HepG2 (cell line): Measurements from ENCODE around the gene SSBP4. TPM values are rescaled to one million over a fixed set of nuclear protein-coding genes. Genes with fewer than 3 reads are reported as not detected.

Experiments used
- BCL6 ChIP-seq: IDR thresholded peaks from 2 replicates; pipeline ENCODE4 v1.6.1; 2016; ENCODE audit warnings: missing genetic modification reagents, missing compliant biosample characterization
- DMAP1 ChIP-seq: IDR thresholded peaks from 2 replicates; pipeline ENCODE4 v1.6.1; 2016
- HINFP ChIP-seq: sonication (generic); formaldehyde crosslinking; IDR thresholded peaks from 2 replicates; pipeline ENCODE4 v1.4.0; 2020; ENCODE audit warnings: low read depth, mild to moderate bottlenecking, missing genetic modification reagents
- HNRNPH1 ChIP-seq: fragments of 200-400 bp; formaldehyde crosslinking; optimal IDR thresholded peaks from 2 replicates; pipeline ENCODE3; 2017; ENCODE audit warnings: mild to moderate bottlenecking, low read depth, low read length
- JDP2 ChIP-seq: sonication (generic); formaldehyde crosslinking; IDR thresholded peaks from 2 replicates; pipeline ENCODE4 v1.8.1; 2022; ENCODE audit warnings: missing genetic modification reagents, borderline replicate concordance
- KLF12 ChIP-seq: sonication (generic); formaldehyde crosslinking; IDR thresholded peaks from 2 replicates; pipeline ENCODE4 v1.4.0; 2020; ENCODE audit warnings: missing genetic modification reagents, borderline replicate concordance
- MIXL1 ChIP-seq: IDR thresholded peaks from 2 replicates; pipeline ENCODE4 v1.6.1; 2016
- RNF219 ChIP-seq: sonication (generic); formaldehyde crosslinking; IDR thresholded peaks from 2 replicates; pipeline ENCODE4 v1.5.0; 2020; ENCODE audit warnings: mild to moderate bottlenecking, missing genetic modification reagents
- TBP ChIP-seq: sonication (generic); formaldehyde crosslinking; IDR thresholded peaks from 2 replicates; pipeline ENCODE4 v1.5.0; 2020; ENCODE audit warnings: missing genetic modification reagents
- ZBTB14 ChIP-seq: sonication (generic); formaldehyde crosslinking; IDR thresholded peaks from 2 replicates; pipeline ENCODE4 v1.4.0; 2020; ENCODE audit warnings: missing genetic modification reagents
- ZFP91 ChIP-seq: sonication (generic); formaldehyde crosslinking; IDR thresholded peaks from 2 replicates; pipeline ENCODE4 v1.9.0; 2022; ENCODE audit warnings: missing genetic modification reagents, mild to moderate bottlenecking, borderline replicate concordance
- ZNF235 ChIP-seq: sonication (generic); formaldehyde crosslinking; IDR thresholded peaks from 2 replicates; pipeline ENCODE4 v1.8.1; 2023; ENCODE audit warnings: mild to moderate bottlenecking, missing genetic modification reagents, borderline replicate concordance
- ZNF446 ChIP-seq: sonication (generic); formaldehyde crosslinking; IDR thresholded peaks from 2 replicates; pipeline ENCODE4 v1.5.0; 2020; ENCODE audit warnings: mild to moderate bottlenecking, missing genetic modification reagents
- ZNF616 ChIP-seq: sonication (generic); formaldehyde crosslinking; IDR thresholded peaks from 2 replicates; pipeline ENCODE4 v1.5.0; 2020; ENCODE audit warnings: low read depth, mild to moderate bottlenecking, missing genetic modification reagents
- ZNF678 ChIP-seq: sonication (generic); formaldehyde crosslinking; IDR thresholded peaks from 2 replicates; pipeline ENCODE4 v1.4.0; 2020; ENCODE audit warnings: mild to moderate bottlenecking, missing genetic modification reagents
- ZNF704 ChIP-seq: sonication (generic); formaldehyde crosslinking; IDR thresholded peaks from 2 replicates; pipeline ENCODE4 v1.8.1; 2023; ENCODE audit warnings: mild to moderate bottlenecking, inconsistent platforms, moderate library complexity, missing genetic modification reagents, borderline replicate concordance
- ZNF740 ChIP-seq: sonication (generic); formaldehyde crosslinking; IDR thresholded peaks from 2 replicates; pipeline ENCODE4 v1.4.0; 2020; ENCODE audit warnings: missing genetic modification reagents
- polyA plus RNA-seq, 8 experiments: library from polyadenylated mRNA; depleted of rRNA in 3 of 8; stranded (reverse) in 7 of 8; unstranded in 1 of 8; fragments of >200 nt; fragmentation: Illumina TruSeq in 4 of 8; extraction: Trizol in 4 of 8; gene quantifications; 2 replicates each; pipeline versions ENCODE4 v1.2.1 to v1.2.3, GENCODE V29; 2011 to 2016; ENCODE audit warnings: low read depth in 4 of 8, missing spikeins in 1 of 8, mixed read lengths in 1 of 8; ENCODE audit not compliant: insufficient read depth in 1 of 8
- total RNA-seq, 5 experiments: library from RNA; depleted of rRNA; stranded (reverse); fragments of >200 nt; fragmentation: Illumina TruSeq; extraction: Trizol; gene quantifications; 2 replicates each; pipeline ENCODE4 v1.2.3, GENCODE V29; 2016; ENCODE audit warnings: low read depth in 1 of 5

SSBP4 gene
- total and polyA plus RNA-seq, 2 of the 13 experiments (the other 11 are each of a cell fraction or from before 2014, with no cell fraction given), result 20.8 to 39.5 TPM

- TF ChIP-seq ZNF704 (CRISPR knock-in tag), result no peak
- TF ChIP-seq BCL6 (CRISPR knock-in tag), result no peak
- TF ChIP-seq MIXL1 (CRISPR knock-in tag), result peak; percentile 29; the same call in 1 of the 2 replicates
- no peak for TF ChIP-seq RNF219 (CRISPR knock-in tag)
- TF ChIP-seq ZNF740, result no peak
- no peak for TF ChIP-seq ZBTB14 (CRISPR knock-in tag)
- TF ChIP-seq HNRNPH1, result no peak
- peak; percentile 67 for TF ChIP-seq HINFP (CRISPR knock-in tag)
- no peak for TF ChIP-seq ZNF616 (CRISPR knock-in tag)
- peak; percentile 22; the same call in 1 of the 2 replicates for TF ChIP-seq DMAP1
- no peak for TF ChIP-seq JDP2 (CRISPR knock-in tag)
- no peak for TF ChIP-seq ZNF235
- TF ChIP-seq TBP (CRISPR knock-in tag), result no peak
- no peak for TF ChIP-seq ZNF678 (CRISPR knock-in tag)
- no peak for TF ChIP-seq KLF12 (CRISPR knock-in tag)
- peak; percentile 49; the same call in 1 of the 2 replicates for TF ChIP-seq ZFP91 (CRISPR knock-in tag)
- TF ChIP-seq ZNF446, result no peak
Measured at GRCh38 chr19:18469069-18469846, 50.1 kb downstream of the SSBP4 start (continued).
